MM.1S (cell line): ENCODE data around the gene PRELID2.

Experiments used
- DNase-seq: peaks from one replicate; pipeline ENCODE4 v3.0.0-alpha.2; 2015
- H2AFZ ChIP-seq: fragments of 300-600 bp; sonication (generic); 2 replicates; pipeline ENCODE4 v1.6.0; 2016; ENCODE audit warnings: antibody characterized with exemption, low read length
- H3F3A ChIP-seq: fragments of 300-600 bp; sonication (generic); 2 replicates; pipeline ENCODE4 v1.6.1; 2016; ENCODE audit warnings: mild to moderate bottlenecking, antibody characterized with exemption, low read length, moderate library complexity, mixed read lengths; ENCODE audit not compliant: insufficient read depth
- H3K27ac ChIP-seq: fragments of 300-600 bp; sonication (generic); 2 replicates; pipeline ENCODE4 v1.5.1; 2016; ENCODE audit warnings: mild to moderate bottlenecking, low read length
- H3K27me3 ChIP-seq: fragments of 300-600 bp; sonication (generic); replicated peaks from 2 replicates; pipeline ENCODE4 v1.6.0; 2016; ENCODE audit warnings: low read length; ENCODE audit not compliant: insufficient read depth
- H3K36me3 ChIP-seq: fragments of 300-600 bp; sonication (generic); replicated peaks from 2 replicates; pipeline ENCODE4 v1.6.1; 2016; ENCODE audit warnings: mild to moderate bottlenecking, low read length, mixed read lengths; ENCODE audit not compliant: insufficient read depth
- H3K4me1 ChIP-seq: fragments of 300-600 bp; sonication (generic); 2 replicates; pipeline ENCODE4 v1.6.1; 2016; ENCODE audit warnings: low read length, mixed read lengths
- H3K4me2 ChIP-seq: fragments of 300-600 bp; sonication (generic); 2 replicates; pipeline ENCODE4 v1.6.0; 2016; ENCODE audit warnings: low read depth, low read length
- H3K4me3 ChIP-seq: fragments of 300-600 bp; sonication (generic); 2 replicates; pipeline ENCODE4 v1.5.1; 2016; ENCODE audit warnings: low read length, mixed read lengths
- H3K79me2 ChIP-seq: fragments of 300-600 bp; sonication (generic); 2 replicates; pipeline ENCODE4 v1.6.1; 2016; ENCODE audit warnings: mixed run types, low read length, mixed read lengths
- H3K9ac ChIP-seq: fragments of 300-600 bp; sonication (generic); 2 replicates; pipeline ENCODE4 v1.6.1; 2016; ENCODE audit warnings: low read length, mixed read lengths
- H3K9me2 ChIP-seq: fragments of 300-600 bp; sonication (generic); replicated peaks from 2 replicates; pipeline ENCODE4 v1.6.1; 2016; ENCODE audit warnings: mild to moderate bottlenecking, low read length, mixed read lengths; ENCODE audit not compliant: insufficient read depth
- H3K9me3 ChIP-seq: fragments of 300-600 bp; sonication (generic); replicated peaks from 2 replicates; pipeline ENCODE4 v1.6.1; 2016; ENCODE audit warnings: mild to moderate bottlenecking, low read length, mixed read lengths; ENCODE audit not compliant: insufficient read depth
- H4K20me1 ChIP-seq: fragments of 300-600 bp; sonication (generic); 2 replicates; pipeline ENCODE4 v1.6.1; 2016; ENCODE audit warnings: mild to moderate bottlenecking, low read length, moderate library complexity, mixed read lengths; ENCODE audit not compliant: insufficient read depth
- CTCF ChIP-seq: fragments of 300-600 bp; sonication (generic); IDR thresholded peaks from 2 replicates; pipeline ENCODE4 v1.5.1; 2016; ENCODE audit warnings: antibody characterized with exemption, low read length, mixed read lengths
- EZH2 ChIP-seq: fragments of 300-600 bp; sonication (generic); optimal IDR thresholded peaks from 2 replicates; pipeline ENCODE3; 2017; ENCODE audit warnings: low read depth, mild to moderate bottlenecking, antibody characterized with exemption, low read length, mixed read lengths
- EZH2phosphoT487 ChIP-seq: fragments of 300-600 bp; sonication (generic); IDR thresholded peaks from 2 replicates; pipeline ENCODE4 v1.6.1; 2018; ENCODE audit warnings: antibody characterized with exemption, low read length

Gene PRELID2

GRCh38 chr5:145825751-145826180 lies 9.4 kb downstream of the PRELID2 start:
- TF ChIP-seq EZH2 (no peak), EZH2phosphoT487 (no peak), CTCF (peak; percentile 90)
- no peaks in the 10 kb centered on the region for H3K36me3 ChIP-seq
- no peak overlapping the region for H3K4me2 ChIP-seq
- no peak overlapping the region for H3K4me3 ChIP-seq
- no peak overlapping the region for H3K27ac ChIP-seq
- no peaks in the 10 kb centered on the region for H3K9me2 ChIP-seq
- no peaks in the 10 kb centered on the region for H3K9me3 ChIP-seq
- no peak overlapping the region for H3K9ac ChIP-seq
- no peak overlapping the region for H2AFZ ChIP-seq
- no peaks in the 10 kb centered on the region for H3F3A ChIP-seq
- no peaks in the 10 kb centered on the region for H3K79me2 ChIP-seq
- peak; percentile 65 for DNase-seq
- no peaks in the 10 kb centered on the region for H3K27me3 ChIP-seq
- no peaks in the 10 kb centered on the region for H3K4me1 ChIP-seq
- H4K20me1 ChIP-seq: no peaks in the 10 kb centered on the region

- Histone ChIP-seq H3K9me3 (no peaks in the 10 kb centered on the region), H3K9ac (no peak overlapping the region), H3K4me3 (no peak overlapping the region), H3K4me1 (no peaks in the 10 kb centered on the region), H2AFZ (no peak overlapping the region), H3K27me3 (no peaks in the 10 kb centered on the region), H3K79me2 (no peaks in the 10 kb centered on the region), H3K27ac (no peak overlapping the region), H3K9me2 (no peaks in the 10 kb centered on the region), H3K36me3 (no peaks in the 10 kb centered on the region), H3F3A (no peaks in the 10 kb centered on the region), H3K4me2 (no peak overlapping the region), H4K20me1 (no peaks in the 10 kb centered on the region)
- TF ChIP-seq CTCF (no peak), EZH2phosphoT487 (no peak), EZH2 (no peak)
- no peak for DNase-seq
Measured at GRCh38 chr5:145824040-145824439, 11.1 kb downstream of the PRELID2 start.

GRCh38 chr5:145818604-145819003 lies 16.5 kb downstream of the PRELID2 start:
- DNase-seq: no peak
- H4K20me1 ChIP-seq: no peaks in the 10 kb centered on the region
- H3K36me3 ChIP-seq: no peaks in the 10 kb centered on the region
- no peaks in the 10 kb centered on the region for H3K9me3 ChIP-seq
- no peak overlapping the region for H3K9ac ChIP-seq
- H3K9me2 ChIP-seq: no peaks in the 10 kb centered on the region
- H3K27ac ChIP-seq: no peak overlapping the region
- H3K4me3 ChIP-seq: no peak overlapping the region
- TF ChIP-seq EZH2 (no peak), CTCF (no peak), EZH2phosphoT487 (no peak)
- no peaks in the 10 kb centered on the region for H3K79me2 ChIP-seq
- H3F3A ChIP-seq: no peaks in the 10 kb centered on the region
- H3K4me2 ChIP-seq: no peak overlapping the region
- H2AFZ ChIP-seq: no peak overlapping the region
- no peaks in the 10 kb centered on the region for H3K27me3 ChIP-seq
- H3K4me1 ChIP-seq: no peaks in the 10 kb centered on the region
